SU-DHL-6 (cell line): ENCODE measurements around the gene MMAA.

Experiments
- H2AFZ ChIP-seq: fragments of 200-600 bp; sonication (generic); 2 replicates; pipeline ENCODE4 v1.6.1; 2014; ENCODE audit warnings: low read depth, mild to moderate bottlenecking, moderate library complexity, mixed read lengths, antibody characterized with exemption, low read length; ENCODE audit not compliant: severe bottlenecking
- H3F3A ChIP-seq: fragments of 200-600 bp; shearing (Covaris generic); 2 replicates; pipeline ENCODE4 v1.6.0; 2016; ENCODE audit warnings: antibody characterized with exemption, mild to moderate bottlenecking; ENCODE audit not compliant: insufficient read depth
- H3K27ac ChIP-seq: fragments of 200-600 bp; sonication (generic); 2 replicates; pipeline ENCODE4 v1.5.1; 2016; ENCODE audit warnings: low read depth, mild to moderate bottlenecking, low read length, moderate library complexity, mixed read lengths
- H3K27me3 ChIP-seq: fragments of 200-600 bp; sonication (generic), shearing (Covaris generic); 2 replicates; pipeline ENCODE4 v1.6.0; 2014; ENCODE audit warnings: mild to moderate bottlenecking, low read length
- H3K36me3 ChIP-seq: fragments of 200-600 bp; sonication (generic); 2 replicates; pipeline ENCODE4 v1.6.1; 2014; ENCODE audit warnings: mild to moderate bottlenecking, low read length, mixed read lengths
- H3K4me2 ChIP-seq: fragments of 300-600, 200-600 bp; shearing (Covaris generic), sonication (generic); 2 replicates; pipeline ENCODE4 v1.6.0; 2014; ENCODE audit warnings: low read length, low read depth, mild to moderate bottlenecking; ENCODE audit not compliant: poor library complexity, severe bottlenecking
- H3K4me3 ChIP-seq: fragments of 200-600 bp; sonication (generic); 2 replicates; pipeline ENCODE4 v1.5.1; 2014; ENCODE audit warnings: antibody characterized with exemption, low read length, mild to moderate bottlenecking, mixed read lengths; ENCODE audit not compliant: insufficient read depth, poor library complexity, severe bottlenecking
- H3K79me2 ChIP-seq: fragments of 200-600 bp; sonication (generic); 2 replicates; pipeline ENCODE4 v1.6.1; 2014; ENCODE audit warnings: mild to moderate bottlenecking, low read length, moderate library complexity; ENCODE audit not compliant: insufficient read depth
- H3K9ac ChIP-seq: fragments of 200-600 bp; sonication (generic); 2 replicates; pipeline ENCODE4 v1.7.0; 2014; ENCODE audit warnings: mild to moderate bottlenecking, low read length
- H3K9me2 ChIP-seq: fragments of 200-600 bp; sonication (generic); replicated peaks from 2 replicates; pipeline ENCODE4 v1.6.1; 2014; ENCODE audit warnings: low read length; ENCODE audit not compliant: insufficient read depth
- H3K9me3 ChIP-seq: fragments of 200-600 bp; sonication (generic); 2 replicates; pipeline ENCODE4 v1.6.1; 2014; ENCODE audit warnings: low read length, mixed read lengths; ENCODE audit not compliant: insufficient read depth
- H4K20me1 ChIP-seq: fragments of 200-600 bp; sonication (generic); 2 replicates; pipeline ENCODE4 v1.6.1; 2014; ENCODE audit warnings: low read depth, mild to moderate bottlenecking, antibody characterized with exemption, low read length, moderate library complexity, mixed read lengths
- EZH2phosphoT487 ChIP-seq: fragments of 200-600 bp; sonication (generic), shearing (Covaris generic); conservative IDR thresholded peaks from 2 replicates; pipeline ENCODE4 v1.6.1; 2018; ENCODE audit warnings: mild to moderate bottlenecking, antibody characterized with exemption, low read length, moderate library complexity, mixed read lengths
- TF ChIP-seq, protein P1 (sequence below): fragments of 200-600 bp; sonication (generic); IDR thresholded peaks from one replicate; pipeline ENCODE4 v1.5.1; 2017; ENCODE audit warnings: antibody characterized with exemption, mild to moderate bottlenecking, low read length, moderate library complexity; ENCODE audit not compliant: insufficient read depth, poor library complexity, severe bottlenecking

The MMAA gene

DNA sequence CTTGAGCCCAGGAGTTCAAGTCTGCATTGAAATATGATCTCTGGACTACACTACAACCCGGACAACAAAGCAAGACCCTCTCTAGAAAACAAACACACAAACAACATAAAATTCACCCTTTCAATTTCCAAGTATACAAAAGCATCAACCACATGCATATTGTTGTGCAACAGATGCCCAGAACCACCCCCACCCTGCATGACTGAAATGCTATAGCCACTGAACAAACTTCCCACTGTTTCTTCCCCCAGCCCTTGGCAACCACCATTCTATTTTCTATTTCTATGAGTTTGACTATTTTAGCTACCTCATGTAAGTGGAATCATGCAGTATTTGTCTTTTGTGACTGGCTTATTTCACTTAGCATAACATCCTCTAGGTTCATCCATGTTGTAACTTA is 46.6 kb downstream of the MMAA start:
- no peak overlapping the region for H3K9ac ChIP-seq
- no peaks in the 10 kb centered on the region for H4K20me1 ChIP-seq
- no peaks in the 10 kb centered on the region for H3K9me2 ChIP-seq
- TF ChIP-seq EZH2phosphoT487: no peak
- TF ChIP-seq, protein P1, sequence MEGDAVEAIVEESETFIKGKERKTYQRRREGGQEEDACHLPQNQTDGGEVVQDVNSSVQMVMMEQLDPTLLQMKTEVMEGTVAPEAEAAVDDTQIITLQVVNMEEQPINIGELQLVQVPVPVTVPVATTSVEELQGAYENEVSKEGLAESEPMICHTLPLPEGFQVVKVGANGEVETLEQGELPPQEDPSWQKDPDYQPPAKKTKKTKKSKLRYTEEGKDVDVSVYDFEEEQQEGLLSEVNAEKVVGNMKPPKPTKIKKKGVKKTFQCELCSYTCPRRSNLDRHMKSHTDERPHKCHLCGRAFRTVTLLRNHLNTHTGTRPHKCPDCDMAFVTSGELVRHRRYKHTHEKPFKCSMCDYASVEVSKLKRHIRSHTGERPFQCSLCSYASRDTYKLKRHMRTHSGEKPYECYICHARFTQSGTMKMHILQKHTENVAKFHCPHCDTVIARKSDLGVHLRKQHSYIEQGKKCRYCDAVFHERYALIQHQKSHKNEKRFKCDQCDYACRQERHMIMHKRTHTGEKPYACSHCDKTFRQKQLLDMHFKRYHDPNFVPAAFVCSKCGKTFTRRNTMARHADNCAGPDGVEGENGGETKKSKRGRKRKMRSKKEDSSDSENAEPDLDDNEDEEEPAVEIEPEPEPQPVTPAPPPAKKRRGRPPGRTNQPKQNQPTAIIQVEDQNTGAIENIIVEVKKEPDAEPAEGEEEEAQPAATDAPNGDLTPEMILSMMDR: no peak
- no peaks in the 10 kb centered on the region for H3K9me3 ChIP-seq
- no peak overlapping the region for H3K27ac ChIP-seq
- no peaks in the 10 kb centered on the region for H3K36me3 ChIP-seq
- no peak overlapping the region for H3K4me3 ChIP-seq
- no peaks in the 10 kb centered on the region for H3F3A ChIP-seq
- no peaks in the 10 kb centered on the region for H3K79me2 ChIP-seq
- H3K4me2 ChIP-seq: no peak overlapping the region
- no peaks in the 10 kb centered on the region for H3K27me3 ChIP-seq
- no peak overlapping the region for H2AFZ ChIP-seq

DNA sequence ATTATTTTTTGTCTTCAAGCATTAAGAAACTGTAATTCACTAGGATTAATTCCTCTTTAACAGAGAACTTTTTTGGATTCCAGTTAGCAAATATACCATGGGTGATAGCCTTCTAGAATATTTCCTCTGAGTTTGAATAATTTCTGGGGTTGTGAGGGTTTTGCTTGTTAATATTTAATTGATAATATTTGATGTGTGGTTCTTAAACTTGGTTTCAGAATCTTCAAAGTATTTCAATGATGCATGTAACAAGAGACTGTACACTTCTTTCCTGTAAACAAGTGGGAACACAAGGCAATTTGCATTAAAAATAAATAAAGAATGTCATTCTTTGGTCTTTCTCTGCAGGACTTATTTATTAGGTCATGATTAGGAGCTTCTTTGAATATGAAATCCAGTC is 51.2 kb downstream of the MMAA start:
- H3K4me2 ChIP-seq: no peak overlapping the region
- no peak overlapping the region for H2AFZ ChIP-seq
- no peaks in the 10 kb centered on the region for H3K27me3 ChIP-seq
- no peaks in the 10 kb centered on the region for H3K79me2 ChIP-seq
- no peak overlapping the region for H3K27ac ChIP-seq
- no peaks in the 10 kb centered on the region for H3K9me3 ChIP-seq
- no peaks in the 10 kb centered on the region for H3F3A ChIP-seq
- H3K36me3 ChIP-seq: no peaks in the 10 kb centered on the region
- H4K20me1 ChIP-seq: no peaks in the 10 kb centered on the region
- H3K9me2 ChIP-seq: no peaks in the 10 kb centered on the region
- TF ChIP-seq, protein P1: no peak
- TF ChIP-seq EZH2phosphoT487: no peak
- H3K9ac ChIP-seq: no peak overlapping the region
- no peak overlapping the region for H3K4me3 ChIP-seq

DNA sequence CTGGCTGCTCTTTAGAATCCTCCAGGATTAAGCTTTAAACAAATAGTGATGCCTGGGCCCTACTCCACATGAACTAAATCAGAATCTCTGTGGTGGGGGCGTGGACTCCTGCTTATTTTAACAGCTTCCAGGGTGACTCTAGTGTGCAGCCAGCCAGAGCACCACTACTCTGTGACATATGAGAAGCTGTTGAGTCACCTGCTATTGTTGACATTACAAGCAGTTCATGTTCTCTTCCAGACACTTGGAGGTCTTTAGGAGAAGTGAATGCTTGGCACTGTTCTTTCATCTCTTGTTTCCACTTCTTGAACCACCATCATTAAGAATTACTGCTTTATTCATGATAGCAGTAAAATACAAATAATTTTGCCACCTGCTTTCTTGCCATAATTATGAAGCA is 60.3 kb downstream of the MMAA start:
- Histone ChIP-seq H3K27ac (no peak overlapping the region), H3K9me3 (no peaks in the 10 kb centered on the region), H3K9me2 (no peaks in the 10 kb centered on the region), H3K79me2 (no peaks in the 10 kb centered on the region), H3K4me2 (no peak overlapping the region), H3K36me3 (no peaks in the 10 kb centered on the region), H3F3A (no peaks in the 10 kb centered on the region), H3K27me3 (no peaks in the 10 kb centered on the region), H2AFZ (no peak overlapping the region), H4K20me1 (no peaks in the 10 kb centered on the region), H3K4me3 (no peak overlapping the region), H3K9ac (no peak overlapping the region)
- TF ChIP-seq, protein P1: no peak
- no peak for TF ChIP-seq EZH2phosphoT487

DNA sequence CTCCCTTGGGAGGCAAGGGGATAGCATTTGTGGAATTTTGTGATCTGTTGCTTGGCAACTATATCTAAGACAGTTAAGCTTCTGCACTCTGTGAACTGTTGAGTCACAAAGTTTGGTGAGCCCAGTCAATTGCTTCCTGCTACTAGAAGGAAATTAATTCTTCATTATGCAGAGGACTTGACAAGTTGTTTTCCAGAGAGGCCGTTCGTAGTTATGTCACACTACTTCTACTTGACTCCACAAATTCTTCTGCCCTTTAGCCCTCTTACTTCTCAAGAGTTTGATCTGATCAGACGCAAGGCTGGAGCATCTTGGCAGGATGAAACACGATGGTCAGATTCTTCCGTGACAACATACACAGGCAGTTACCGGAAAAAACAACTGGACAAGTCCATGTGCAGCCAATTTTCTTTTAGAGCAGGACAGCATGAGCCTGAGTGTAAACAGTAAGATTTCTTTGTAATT is 60.8 kb downstream of the MMAA start, which contains the start of gene C4orf51:
TSS of gene C4orf51 (plus strand) at position 156 of the 465 bp plus-strand sequence. CDS start at position 214, 58 bp downstream.
- no peak within 1 kb of the TSS for H3K27ac ChIP-seq
- H3K27me3 ChIP-seq: no peaks in the 10 kb centered on the region
- H3K9me3 ChIP-seq: no peaks in the 10 kb centered on the region
- H4K20me1 ChIP-seq: no peaks in the 10 kb centered on the region
- no peaks in the 10 kb centered on the region for H3K79me2 ChIP-seq
- H3K4me3 ChIP-seq: no peak within 1 kb of the TSS
- TF ChIP-seq, protein P1: no peak
- no peak for TF ChIP-seq EZH2phosphoT487
- no peak within 1 kb of the TSS for H3K9ac ChIP-seq
- no peak within 1 kb of the TSS for H2AFZ ChIP-seq
- no peaks in the 10 kb centered on the region for H3F3A ChIP-seq
- H3K4me2 ChIP-seq: no peak within 1 kb of the TSS
- no peaks in the 10 kb centered on the region for H3K36me3 ChIP-seq
- no peaks in the 10 kb centered on the region for H3K9me2 ChIP-seq
